Stimulated activated CD4-positive, alpha-beta T cell treated with anti-CD3 and anti-CD28 coated beads, TNF-alpha, amount 100 ng/mL, for 48 hours (primary cell): Measurements from ENCODE around the gene ATP5IF1.

Source experiments
- DNase-seq, 3 donors: peaks; one replicate each; pipeline ENCODE4 v3.0.0-alpha.2; 2020; ENCODE audit warnings: low read depth in 3 of 3

Gene ATP5IF1

DNA sequence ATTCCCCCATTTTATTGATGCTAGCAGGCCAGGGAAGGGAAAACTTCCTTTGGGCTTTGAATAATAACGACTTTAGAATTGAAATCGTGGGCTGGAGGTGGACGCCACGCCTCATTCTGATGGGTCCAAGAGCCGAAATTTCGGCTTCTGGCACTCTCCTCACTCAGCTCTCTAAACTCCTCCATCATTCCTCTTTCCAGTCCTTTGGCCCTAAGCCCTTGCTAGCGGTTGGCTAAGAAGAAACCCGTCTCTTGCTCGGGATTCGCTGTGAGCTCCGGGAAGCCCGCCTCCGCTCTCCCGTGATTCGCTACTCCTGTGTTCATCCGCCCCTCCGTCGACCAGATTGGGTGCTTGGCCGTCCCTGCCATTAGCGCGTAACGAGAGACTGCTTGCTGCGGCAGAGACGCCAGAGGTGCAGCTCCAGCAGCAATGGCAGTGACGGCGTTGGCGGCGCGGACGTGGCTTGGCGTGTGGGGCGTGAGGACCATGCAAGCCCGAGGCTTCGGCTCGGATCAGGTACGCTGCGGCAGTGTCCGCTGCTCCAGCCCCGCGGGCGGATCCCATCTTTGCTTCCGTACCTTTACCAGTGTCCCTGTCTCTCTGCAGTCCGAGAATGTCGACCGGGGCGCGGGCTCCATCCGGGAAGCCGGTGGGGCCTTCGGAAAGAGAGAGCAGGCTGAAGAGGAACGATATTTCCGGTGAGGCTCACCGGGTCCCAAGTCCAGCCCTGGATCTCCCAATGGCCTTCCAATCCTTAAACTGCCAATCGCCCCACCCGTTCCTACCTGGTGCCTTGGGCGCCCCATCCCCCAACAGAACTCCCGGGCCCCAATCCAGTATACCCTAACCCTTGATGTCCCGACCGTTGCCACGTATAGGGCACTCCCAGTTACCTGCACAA, at the start of gene ATP5IF1:
Gene ATP5IF1 (plus strand): TSS at position 370 of the 901 bp plus-strand sequence. CDS start 60 bp downstream, at position 430.
- DNase-seq, result peak; percentile 88 to 94 (median 89)

- no peak for DNase-seq
Observed at GRCh38 chr1:28190337-28190979, 45.5 kb upstream of the ATP5IF1 start.

GRCh38 chr1:28190996-28191645, 44.8 kb upstream of the ATP5IF1 start:
- DNase-seq, result no peak

DNA sequence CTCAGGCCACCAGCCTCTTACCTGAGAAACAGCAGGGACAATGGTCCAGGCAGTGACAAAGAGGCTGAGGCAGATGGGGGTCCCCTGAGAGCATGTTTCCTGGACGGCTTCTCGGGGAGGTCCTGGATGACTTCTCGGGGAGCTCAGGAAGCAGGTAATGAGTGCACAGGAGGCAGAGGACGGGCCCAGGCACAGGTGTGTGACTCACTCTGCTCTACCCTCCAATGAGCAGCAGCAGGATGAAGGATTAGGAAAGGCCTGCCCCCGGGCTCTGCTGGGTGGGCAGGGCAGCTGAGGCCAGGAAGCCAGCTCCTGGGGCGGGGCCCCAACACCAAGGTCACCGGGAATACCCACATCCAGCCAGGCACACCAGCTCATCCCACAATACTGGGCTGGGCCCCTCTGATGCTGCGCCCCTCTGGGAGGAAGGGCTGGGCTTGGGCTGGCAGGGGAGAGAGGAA, 42.2 kb upstream of the ATP5IF1 start:
- no peak for DNase-seq

- DNase-seq, result no peak
Observed at GRCh38 chr1:28194326-28195035, 41.4 kb upstream of the ATP5IF1 start.

- no peak for DNase-seq
Observed at GRCh38 chr1:28195780-28196179, 40.1 kb upstream of the ATP5IF1 start.

GRCh38 chr1:28196330-28196729, 39.6 kb upstream of the ATP5IF1 start:
- no peak for DNase-seq

DNA sequence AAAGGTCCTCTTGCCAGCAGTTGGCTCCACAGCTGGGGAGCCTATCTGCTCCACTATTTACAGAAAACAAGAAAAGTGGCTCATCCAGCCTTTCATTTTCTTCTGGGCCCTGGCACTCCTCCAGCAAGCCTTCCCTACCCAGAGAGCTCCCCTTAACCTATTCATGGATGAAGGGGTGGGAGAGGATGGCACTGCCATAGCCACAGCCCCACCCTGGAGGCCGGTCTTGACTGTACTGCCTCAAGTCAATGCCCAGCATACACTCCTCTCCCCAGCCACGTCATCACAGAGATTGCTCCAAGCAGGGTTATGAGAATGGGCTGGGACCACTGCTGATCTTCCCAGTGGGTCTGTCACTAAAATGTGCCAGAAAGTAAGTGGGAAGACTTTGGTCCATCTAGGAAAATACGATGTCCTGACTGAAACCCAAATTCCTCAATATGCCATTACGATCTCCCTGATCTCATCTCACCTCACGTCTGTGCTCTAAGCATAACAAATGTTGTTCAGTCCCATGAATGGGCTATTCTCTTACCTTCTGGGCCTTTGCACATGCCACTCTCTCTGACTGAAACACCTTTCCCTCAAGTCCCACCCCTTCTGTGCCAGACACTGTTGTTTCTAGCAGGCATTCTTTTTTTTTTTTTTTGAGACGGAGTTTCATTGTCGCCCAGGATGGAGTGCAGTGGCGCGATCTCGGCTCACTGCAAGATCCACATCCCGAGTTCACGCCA, 38.1 kb upstream of the ATP5IF1 start:
- DNase-seq, result no peak

DNA sequence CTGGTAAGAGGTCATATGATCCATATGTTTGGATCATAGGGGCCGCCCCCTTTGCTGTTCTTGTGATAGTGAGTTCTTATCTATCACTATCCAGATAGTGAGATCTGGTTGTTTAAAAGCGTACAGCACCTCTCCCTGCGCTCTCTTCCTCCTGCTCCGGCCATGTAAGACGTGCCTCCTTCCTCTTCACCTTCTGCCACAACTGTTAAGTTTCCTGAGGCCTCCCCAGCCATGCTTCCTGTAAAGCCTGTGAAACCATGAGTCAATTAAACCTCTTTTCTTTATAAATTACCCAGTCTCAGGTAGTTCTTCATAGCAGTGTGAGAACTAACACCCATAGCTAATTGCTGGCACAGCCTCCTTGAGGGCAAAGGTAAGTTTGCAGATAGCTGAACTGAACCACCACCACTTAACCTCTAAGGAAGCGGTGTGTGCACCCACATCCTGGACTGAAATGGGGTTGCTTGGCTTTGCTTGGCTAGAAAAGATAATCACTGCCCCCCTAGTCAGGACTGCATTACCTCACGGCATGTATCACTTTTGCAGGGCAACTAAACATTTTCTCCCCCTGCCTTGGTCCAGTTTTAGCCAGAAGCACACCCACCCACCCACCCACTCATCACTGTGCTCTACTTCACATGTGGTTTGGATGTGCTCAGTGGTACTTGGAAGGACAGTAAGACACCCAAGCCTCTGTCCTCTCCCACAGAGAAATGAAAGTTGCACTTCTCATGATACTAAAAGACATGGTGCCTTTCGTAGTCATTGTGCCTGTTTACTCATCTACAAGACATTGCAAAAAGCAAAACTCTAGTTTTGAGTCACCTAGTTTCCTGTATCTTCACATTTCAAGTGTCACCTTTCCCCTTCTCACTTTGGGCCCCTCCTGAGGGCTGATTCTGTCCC, 36.3 kb upstream of the ATP5IF1 start:
- peak; percentile 31 to 49 (median 34) for DNase-seq

- DNase-seq, result no peak
Observed at GRCh38 chr1:28200234-28200873, 35.6 kb upstream of the ATP5IF1 start.

- DNase-seq, result no peak
Observed at GRCh38 chr1:28205243-28205642, 30.7 kb upstream of the ATP5IF1 start.

DNA sequence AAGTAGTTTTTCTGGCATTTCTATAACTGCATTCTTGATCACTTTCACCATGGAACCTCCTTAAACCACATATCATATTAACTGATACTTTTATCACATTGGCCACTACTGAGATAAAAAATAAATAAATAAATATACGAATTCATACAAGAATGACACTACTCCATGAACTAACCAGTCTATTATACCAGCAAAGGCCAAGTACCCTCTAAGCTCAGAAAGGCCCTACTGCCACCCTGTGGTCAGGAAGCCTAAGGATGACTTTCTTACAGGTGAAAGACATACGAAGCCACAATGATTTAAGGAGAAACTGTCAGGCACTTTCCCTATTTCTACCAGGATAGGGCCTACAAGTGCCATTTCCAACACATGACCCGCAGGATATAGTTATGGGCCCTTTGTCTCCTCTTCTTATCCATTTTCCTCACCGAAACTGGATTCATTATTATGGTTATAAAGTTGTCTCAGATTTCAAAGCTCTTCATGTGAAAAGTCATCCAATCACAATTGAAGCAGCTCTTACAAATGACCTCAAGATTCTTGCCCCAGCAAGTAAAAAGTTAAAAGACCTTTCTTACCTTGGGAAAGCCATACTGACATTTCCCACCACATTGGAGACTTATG, 27.0 kb upstream of the ATP5IF1 start:
- DNase-seq, result peak in 1 of 3 donors; percentile 22

DNA sequence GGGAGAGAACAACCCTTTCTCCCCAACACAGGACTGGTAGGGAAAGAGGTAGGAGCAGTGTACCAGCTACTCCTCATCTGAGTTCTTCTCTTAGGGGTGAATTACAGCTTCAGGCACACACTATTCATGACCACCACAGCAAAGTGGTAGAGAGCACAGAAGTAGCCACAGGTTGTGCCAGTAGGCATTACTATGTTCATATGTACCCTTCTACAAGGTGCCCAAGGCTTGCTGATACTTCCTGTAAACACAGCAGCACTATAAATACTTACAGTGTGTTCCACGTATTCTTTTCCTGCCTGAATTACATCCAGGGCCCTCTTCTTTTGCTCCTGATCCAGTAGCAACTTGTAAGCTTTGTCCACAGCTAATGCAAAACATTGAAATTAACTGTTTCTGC, 26.2 kb upstream of the ATP5IF1 start:
- no peak for DNase-seq

DNA sequence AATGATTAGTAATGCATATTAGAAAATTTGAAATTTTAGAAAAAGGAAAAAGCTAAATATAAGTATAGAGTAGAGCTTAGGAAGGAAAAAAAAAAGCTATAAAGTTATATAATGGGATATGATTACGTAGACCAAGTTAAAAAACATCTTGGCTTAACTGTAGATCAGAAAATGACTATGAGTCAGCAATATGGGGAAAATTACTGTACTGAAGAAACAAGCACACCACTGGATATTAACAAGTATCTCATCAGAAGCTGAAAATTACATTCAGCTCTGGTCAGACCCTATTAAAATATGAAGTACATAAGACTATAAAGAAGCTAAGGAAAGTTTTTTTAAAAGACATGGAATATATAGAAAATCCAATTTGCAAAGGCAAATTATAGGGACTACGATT, 22.6 kb upstream of the ATP5IF1 start:
- DNase-seq, result no peak

- DNase-seq, result no peak
Observed at GRCh38 chr1:28229089-28229488, 6.8 kb upstream of the ATP5IF1 start.

DNA sequence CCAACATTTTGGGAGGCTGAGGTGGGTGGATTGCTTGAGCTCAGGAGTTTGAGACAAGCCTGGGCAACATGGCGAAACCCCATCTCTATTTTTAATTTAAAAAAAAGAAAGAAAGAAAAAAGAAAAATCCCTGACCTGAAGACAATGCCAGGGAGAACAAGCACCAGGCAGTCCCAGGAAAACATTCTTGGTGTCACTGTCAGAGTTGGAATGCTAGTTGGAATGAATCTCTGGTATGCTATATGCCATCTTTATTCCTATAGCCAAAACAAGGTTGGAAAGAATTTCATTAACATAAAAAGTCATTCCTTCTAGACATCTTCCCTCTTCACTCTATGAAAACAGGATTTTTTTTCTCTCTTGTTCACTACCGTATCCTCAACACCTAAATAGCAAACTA, 5.9 kb upstream of the ATP5IF1 start:
- DNase-seq, result no peak

- peak; percentile 90 to 97 (median 92) for DNase-seq
Observed at GRCh38 chr1:28232558-28233263, 3.2 kb upstream of the ATP5IF1 start, which contains the start of gene DNAJC8. Gene DNAJC8, minus strand, starts transcription at chr1:28233029. Its CDS starts 31 bp downstream, at chr1:28232998.

DNA sequence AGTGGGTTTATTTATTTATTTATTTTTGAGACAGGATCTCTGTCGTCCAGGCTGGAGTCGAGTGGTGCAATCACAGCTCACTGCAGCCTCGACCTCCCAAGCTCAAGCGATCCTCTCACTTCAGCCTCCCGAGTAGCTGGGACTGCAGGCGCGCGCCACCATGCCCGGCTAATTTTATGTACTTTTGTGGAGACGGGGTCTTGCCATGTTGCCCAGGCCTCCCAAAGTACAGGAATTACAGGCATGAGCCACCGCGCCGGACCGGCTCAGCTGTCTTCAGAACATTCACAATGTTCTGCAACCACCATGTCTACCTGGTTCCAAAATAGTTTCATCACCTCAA, 2.7 kb upstream of the ATP5IF1 start:
- no peak for DNase-seq
